HG03469 (cell line): ENCODE data around the gene GRID1.

ENCODE experiments used
- ATAC-seq: cut with Tn5 transposase; IDR thresholded peaks from one replicate; pipeline ENCODE4 v1.9.1; 2021; ENCODE audit warnings: mild to moderate bottlenecking, moderate library complexity, moderate number of reproducible peaks; ENCODE audit not compliant: unreplicated experiment

The GRID1 gene

GRCh38 chr10:85795460-85795859 is 571.1 kb downstream of the GRID1 start:
- ATAC-seq = no peak

- ATAC-seq = no peak
Observed at GRCh38 chr10:85794553-85794952, 572.0 kb downstream of the GRID1 start.

GRCh38 chr10:85792533-85792858 is 574.1 kb downstream of the GRID1 start:
- no peak for ATAC-seq

- no peak for ATAC-seq
Observed at GRCh38 chr10:85791818-85792532, 574.6 kb downstream of the GRID1 start.

DNA sequence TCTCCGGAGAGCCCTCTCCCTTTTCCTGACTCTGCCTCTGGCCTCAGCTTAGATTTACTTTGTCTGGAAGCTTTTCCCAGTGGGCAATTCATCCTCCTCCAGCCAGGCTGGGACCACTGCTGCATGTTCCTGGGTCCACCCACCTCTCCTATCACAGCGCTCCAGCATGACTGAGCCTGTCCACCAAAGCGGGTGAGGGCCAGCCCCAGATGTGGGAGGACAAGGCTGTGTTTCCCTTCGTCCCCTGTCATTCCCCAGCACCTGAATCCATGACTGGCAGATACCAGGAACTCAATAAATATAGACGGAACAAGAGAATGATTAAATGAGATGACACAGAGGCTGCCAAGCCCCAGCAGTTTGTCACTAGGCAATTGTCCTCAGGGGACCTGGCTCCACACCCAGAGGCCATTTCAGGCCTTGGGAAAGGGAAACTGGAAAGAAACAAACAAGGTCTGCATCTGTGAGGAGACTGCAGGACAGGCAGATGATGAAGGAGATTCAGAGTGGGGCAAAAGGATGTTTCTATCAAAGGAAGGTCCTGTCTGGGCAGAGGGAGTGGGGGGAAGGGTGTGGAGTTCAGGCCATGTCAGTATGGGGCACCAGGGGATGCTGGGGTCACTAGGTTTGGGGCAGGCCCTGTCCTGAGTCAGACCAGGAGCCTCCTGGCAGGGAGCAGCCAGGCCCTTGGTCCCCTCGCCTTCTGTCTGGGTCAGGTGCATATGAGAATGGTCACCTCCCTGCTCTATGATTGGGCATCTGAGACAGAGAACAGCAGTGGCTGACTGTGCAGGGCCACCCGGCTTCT is 576.4 kb downstream of the GRID1 start:
- ATAC-seq = no peak

DNA sequence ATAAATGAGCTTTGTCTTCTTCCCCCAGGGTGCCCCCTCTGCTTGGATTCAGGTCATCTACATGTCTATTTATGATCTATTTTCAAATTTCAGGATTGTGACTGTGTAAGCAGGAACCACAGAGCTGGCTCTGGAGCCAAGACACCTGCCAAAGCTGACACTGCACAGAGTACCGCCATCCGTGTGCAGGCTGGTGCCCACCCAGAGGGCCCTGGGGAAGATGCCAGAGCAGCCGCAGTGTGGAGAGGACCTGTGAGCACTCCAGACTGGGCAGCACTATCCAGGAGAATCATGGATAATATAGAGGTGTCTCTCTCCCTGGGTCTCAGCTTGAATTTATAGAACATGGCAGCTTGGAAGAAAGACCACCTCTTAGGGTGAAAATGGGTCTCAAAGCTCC is 577.5 kb downstream of the GRID1 start:
- ATAC-seq = no peak

GRCh38 chr10:85788570-85788969 is 578.0 kb downstream of the GRID1 start:
- ATAC-seq = no peak

DNA sequence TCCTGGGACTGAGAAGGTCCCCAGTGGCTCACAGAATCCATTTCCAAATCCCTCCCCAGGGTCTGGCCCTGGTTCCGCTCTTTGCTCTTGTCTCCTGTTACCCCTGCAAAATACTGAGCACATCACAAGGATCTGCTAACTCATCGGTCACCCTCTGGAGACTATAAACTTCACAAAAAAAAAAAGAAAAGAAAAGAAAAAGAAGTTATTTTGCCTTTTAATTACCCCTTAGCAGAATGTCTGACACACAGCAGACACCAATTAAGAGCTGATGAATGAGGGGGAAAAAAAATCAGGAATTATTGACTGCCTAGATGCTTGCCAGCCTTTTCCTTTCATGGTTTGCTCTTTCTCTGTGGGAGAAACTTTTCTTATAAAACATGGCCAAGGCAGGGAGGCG is 578.7 kb downstream of the GRID1 start:
- ATAC-seq = no peak

GRCh38 chr10:85787393-85787792 is 579.2 kb downstream of the GRID1 start:
- no peak for ATAC-seq

DNA sequence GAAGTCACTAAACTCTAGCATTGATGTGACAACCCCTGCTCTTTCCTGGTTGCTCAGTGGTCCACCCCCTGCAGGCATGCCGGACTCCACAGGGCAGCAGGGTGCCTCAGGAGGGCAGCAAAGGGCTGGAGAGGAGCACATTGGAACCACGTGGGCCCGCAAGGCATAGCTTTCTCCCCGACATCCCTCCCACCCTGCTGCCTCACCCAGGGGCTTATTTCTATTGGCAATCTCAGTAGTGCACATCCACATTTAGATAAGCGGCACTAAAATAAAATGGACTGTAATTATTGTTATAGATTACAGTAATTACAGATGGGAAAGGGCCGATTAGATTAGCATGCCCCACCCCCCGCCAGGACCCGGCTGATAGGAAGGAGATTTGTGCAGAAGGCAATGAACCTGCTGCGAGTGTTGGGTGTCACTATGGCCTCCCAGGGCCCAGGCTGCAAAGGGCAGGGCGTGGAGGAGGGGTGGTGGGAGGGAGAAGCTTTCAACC is 580.1 kb downstream of the GRID1 start:
- ATAC-seq = no peak

DNA sequence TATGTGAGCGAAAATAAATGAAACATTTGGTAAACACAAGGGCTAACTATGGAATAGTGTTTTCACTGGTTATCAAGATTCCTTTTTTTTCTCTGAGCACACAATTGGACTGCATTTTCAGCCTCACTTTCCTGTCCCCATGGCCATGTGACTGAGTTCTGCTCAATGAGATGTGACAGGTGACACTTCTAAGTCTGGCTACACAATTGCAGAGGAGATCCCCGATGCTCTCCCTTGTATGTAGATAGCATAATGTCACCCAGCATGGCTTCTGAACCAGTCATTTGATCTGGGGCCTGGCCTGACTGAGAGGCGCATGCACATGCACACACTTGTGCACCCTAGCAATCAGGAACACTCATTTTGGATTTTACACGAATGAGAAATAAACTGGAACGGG is 581.8 kb downstream of the GRID1 start:
- no peak for ATAC-seq

- ATAC-seq = no peak
Observed at GRCh38 chr10:85781404-85781803, 585.2 kb downstream of the GRID1 start.

GRCh38 chr10:85778074-85778473 is 588.5 kb downstream of the GRID1 start:
- no peak for ATAC-seq

DNA sequence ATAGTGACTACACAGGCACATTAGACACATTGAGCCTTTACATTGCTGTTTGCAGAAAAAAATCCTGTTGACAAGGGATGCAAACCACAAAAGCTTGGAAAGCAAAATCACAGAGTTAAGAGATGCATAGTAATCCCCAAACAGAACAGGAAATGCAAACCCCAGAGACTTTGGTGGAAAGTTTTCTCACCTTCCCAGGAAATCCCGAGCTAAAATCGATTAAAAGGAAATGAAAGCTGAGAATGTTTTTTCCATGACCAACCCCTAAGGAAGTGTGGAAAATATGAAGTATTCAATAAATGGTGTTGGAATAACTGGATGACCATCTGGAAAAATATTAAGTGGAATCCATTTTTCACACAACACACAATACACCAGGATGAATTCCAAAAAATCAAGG is 598.7 kb downstream of the GRID1 start:
- no peak for ATAC-seq

GRCh38 chr10:85764108-85764507 is 602.5 kb downstream of the GRID1 start:
- no peak for ATAC-seq

- no peak for ATAC-seq
Observed at GRCh38 chr10:85761906-85762445, 604.6 kb downstream of the GRID1 start.

GRCh38 chr10:85741626-85742300 is 624.8 kb downstream of the GRID1 start:
- ATAC-seq = peak; percentile 89

DNA sequence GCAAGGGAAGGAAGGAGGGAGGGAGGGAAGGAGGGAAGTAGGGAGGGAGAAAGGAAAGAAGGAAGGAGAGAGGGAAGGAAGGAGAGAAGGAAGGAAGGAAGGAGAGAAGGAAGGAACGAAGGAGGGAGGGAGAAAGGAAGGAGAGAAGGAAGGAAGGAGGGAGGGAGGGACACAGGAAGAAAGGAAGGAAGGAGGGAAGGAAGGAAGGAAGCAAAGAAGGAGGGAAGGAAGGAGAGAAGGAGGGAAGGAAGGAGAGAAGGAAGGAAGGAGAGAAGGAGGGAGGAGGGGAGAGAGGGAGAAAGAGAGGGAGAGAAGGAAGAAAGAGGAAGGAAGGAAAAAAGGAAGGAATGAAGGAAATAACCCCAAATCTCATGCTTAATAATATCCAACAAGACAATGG is 630.6 kb downstream of the GRID1 start:
- ATAC-seq = no peak

GRCh38 chr10:85734791-85735190 is 631.8 kb downstream of the GRID1 start:
- no peak for ATAC-seq

- ATAC-seq = no peak
Observed at GRCh38 chr10:85724215-85724614, 642.4 kb downstream of the GRID1 start.

- ATAC-seq = no peak
Observed at GRCh38 chr10:85720931-85721590, 645.5 kb downstream of the GRID1 start.
